ENCODE results near the gene MPI.

DNA sequence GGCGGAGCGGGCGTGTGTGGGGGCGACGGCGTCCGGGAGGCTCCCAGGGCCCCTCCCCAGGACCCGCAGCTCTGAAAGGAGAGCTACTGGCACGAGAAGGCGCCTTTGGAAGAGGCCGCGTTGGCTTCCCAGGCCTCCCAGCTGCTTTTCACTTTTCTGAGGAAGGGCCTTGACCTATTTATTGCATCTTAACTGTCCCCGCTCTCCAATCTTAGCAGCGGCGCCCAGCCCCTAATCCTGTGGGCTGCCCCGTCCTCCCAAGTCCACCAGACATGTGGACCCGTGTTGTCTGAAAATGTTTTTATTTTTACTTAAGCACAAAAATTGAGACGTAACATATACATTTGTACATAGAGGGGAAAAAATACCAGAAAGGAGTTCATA lies 46.4 kb upstream of the MPI start:
- TF ChIP-seq FOXA2 (IDR thresholded peaks at IDR 0.05) (no peak), SP1 (IDR thresholded peaks at IDR 0.05) (no peak), JUND (IDR thresholded peaks at IDR 0.05) (no peak), GABPA (IDR thresholded peaks at IDR 0.05 in 1 of 2, conservative IDR thresholded peaks at IDR 0.05 in 1 of 2) (no peak), YY1 (IDR thresholded peaks at IDR 0.05) (no peak), TAF1 (conservative IDR thresholded peaks at IDR 0.05) (no peak), NR2F2 (IDR thresholded peaks at IDR 0.05) (no peak)
- TF ChIP-seq, protein P1, sequence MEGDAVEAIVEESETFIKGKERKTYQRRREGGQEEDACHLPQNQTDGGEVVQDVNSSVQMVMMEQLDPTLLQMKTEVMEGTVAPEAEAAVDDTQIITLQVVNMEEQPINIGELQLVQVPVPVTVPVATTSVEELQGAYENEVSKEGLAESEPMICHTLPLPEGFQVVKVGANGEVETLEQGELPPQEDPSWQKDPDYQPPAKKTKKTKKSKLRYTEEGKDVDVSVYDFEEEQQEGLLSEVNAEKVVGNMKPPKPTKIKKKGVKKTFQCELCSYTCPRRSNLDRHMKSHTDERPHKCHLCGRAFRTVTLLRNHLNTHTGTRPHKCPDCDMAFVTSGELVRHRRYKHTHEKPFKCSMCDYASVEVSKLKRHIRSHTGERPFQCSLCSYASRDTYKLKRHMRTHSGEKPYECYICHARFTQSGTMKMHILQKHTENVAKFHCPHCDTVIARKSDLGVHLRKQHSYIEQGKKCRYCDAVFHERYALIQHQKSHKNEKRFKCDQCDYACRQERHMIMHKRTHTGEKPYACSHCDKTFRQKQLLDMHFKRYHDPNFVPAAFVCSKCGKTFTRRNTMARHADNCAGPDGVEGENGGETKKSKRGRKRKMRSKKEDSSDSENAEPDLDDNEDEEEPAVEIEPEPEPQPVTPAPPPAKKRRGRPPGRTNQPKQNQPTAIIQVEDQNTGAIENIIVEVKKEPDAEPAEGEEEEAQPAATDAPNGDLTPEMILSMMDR (IDR thresholded peaks at IDR 0.05; ENCODE audit: low read depth, low read length, missing input control) = no peak
- TF ChIP-seq, protein P2, sequence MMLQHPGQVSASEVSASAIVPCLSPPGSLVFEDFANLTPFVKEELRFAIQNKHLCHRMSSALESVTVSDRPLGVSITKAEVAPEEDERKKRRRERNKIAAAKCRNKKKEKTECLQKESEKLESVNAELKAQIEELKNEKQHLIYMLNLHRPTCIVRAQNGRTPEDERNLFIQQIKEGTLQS (IDR thresholded peaks at IDR 0.05) = no peak
- TF ChIP-seq, protein P3, sequence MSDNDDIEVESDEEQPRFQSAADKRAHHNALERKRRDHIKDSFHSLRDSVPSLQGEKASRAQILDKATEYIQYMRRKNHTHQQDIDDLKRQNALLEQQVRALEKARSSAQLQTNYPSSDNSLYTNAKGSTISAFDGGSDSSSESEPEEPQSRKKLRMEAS (IDR thresholded peaks at IDR 0.05) = no peak
- TF ChIP-seq, protein P4, sequence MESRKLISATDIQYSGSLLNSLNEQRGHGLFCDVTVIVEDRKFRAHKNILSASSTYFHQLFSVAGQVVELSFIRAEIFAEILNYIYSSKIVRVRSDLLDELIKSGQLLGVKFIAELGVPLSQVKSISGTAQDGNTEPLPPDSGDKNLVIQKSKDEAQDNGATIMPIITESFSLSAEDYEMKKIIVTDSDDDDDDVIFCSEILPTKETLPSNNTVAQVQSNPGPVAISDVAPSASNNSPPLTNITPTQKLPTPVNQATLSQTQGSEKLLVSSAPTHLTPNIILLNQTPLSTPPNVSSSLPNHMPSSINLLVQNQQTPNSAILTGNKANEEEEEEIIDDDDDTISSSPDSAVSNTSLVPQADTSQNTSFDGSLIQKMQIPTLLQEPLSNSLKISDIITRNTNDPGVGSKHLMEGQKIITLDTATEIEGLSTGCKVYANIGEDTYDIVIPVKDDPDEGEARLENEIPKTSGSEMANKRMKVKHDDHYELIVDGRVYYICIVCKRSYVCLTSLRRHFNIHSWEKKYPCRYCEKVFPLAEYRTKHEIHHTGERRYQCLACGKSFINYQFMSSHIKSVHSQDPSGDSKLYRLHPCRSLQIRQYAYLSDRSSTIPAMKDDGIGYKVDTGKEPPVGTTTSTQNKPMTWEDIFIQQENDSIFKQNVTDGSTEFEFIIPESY (IDR thresholded peaks at IDR 0.05) = no peak

Measured in liver (tissue), 3 donors.